IMR-90 (cell line): ENCODE results near the gene PLA2G2C. TPM values are rescaled to one million over a fixed set of nuclear protein-coding genes. Genes with fewer than 3 reads are reported as not detected.

Experiments used
- ATAC-seq: fragments of 200-7000 bp; cut with Tn5 transposase; 2 replicates; pipeline ENCODE4 v1.9.1; 2020; ENCODE audit warnings: low read depth, mild to moderate bottlenecking, moderate library complexity
- BruUV-seq: library from RNA; stranded (reverse); fragments of 400-500 nt; replicated peaks from 2 replicates; lab custom pipeline; 2021; lab: Mats Ljungman, UMichigan
- CTCF ChIA-PET: fragments of 300-600 bp; formaldehyde crosslinking; extraction: SDS; loops from one replicate; lab custom pipeline; 2021; ENCODE audit warnings: antibody characterized with exemption; lab: Yijun Ruan, JAX
- POLR2A ChIA-PET: fragments of 300-600 bp; sonication (Branson Sonifier 250); formaldehyde crosslinking; loops from one replicate; lab custom pipeline; 2022; ENCODE audit warnings: antibody characterized with exemption; ENCODE audit not compliant: unreplicated experiment; lab: Charles Lee
- DNase-seq: peaks from one replicate; pipeline ENCODE4 v3.0.0; 2013
- H2AFZ ChIP-seq: replicated peaks from 2 replicates; pipeline ENCODE3; 2013; ENCODE audit warnings: low read length, mild to moderate bottlenecking; ENCODE audit not compliant: poor library complexity
- H2AK5ac ChIP-seq: 2 replicates; pipeline ENCODE4 v1.6.1; 2013; ENCODE audit warnings: low read depth, low read length, inconsistent platforms
- H2AK9ac ChIP-seq: replicated peaks from 2 replicates; pipeline ENCODE3; 2013; ENCODE audit warnings: mild to moderate bottlenecking, low read depth, low read length, moderate library complexity; ENCODE audit not compliant: poor library complexity
- H2BK120ac ChIP-seq: 2 replicates; pipeline ENCODE4 v1.6.1; 2013; ENCODE audit warnings: low read depth, low read length, inconsistent platforms
- H2BK15ac ChIP-seq: 3 replicates; pipeline ENCODE4 v1.6.1; 2013; ENCODE audit warnings: low read depth, low read length, inconsistent platforms
- H2BK20ac ChIP-seq: 2 replicates; pipeline ENCODE4 v1.6.1; 2013; ENCODE audit warnings: low read depth, mild to moderate bottlenecking, inconsistent platforms, low read length, moderate library complexity
- H2BK5ac ChIP-seq: 2 replicates; pipeline ENCODE4 v1.6.1; 2013; ENCODE audit warnings: mild to moderate bottlenecking, low read depth, low read length, inconsistent platforms; ENCODE audit not compliant: poor library complexity, severe bottlenecking
- H3K14ac ChIP-seq: replicated peaks from 2 replicates; pipeline ENCODE4 v1.6.1; 2013; ENCODE audit warnings: low read depth, low read length, inconsistent platforms
- H3K18ac ChIP-seq: 2 replicates; pipeline ENCODE4 v1.6.1; 2013; ENCODE audit warnings: low read depth, low read length, control low read depth
- H3K23ac ChIP-seq: 2 replicates; pipeline ENCODE4 v1.6.1; 2013; ENCODE audit warnings: low read depth, low read length, inconsistent platforms
- H3K27ac ChIP-seq: 2 replicates; pipeline ENCODE4 v1.5.1; 2013; ENCODE audit warnings: mild to moderate bottlenecking, control low read depth, low read length; ENCODE audit not compliant: insufficient read depth
- H3K27me3 ChIP-seq: 2 replicates; pipeline ENCODE4 v1.6.1; 2013; ENCODE audit warnings: low read length; ENCODE audit not compliant: control insufficient read depth, insufficient read depth
- H3K36me3 ChIP-seq: 2 replicates; pipeline ENCODE4 v1.6.1; 2013; ENCODE audit warnings: low read length, mixed read lengths; ENCODE audit not compliant: control insufficient read depth, insufficient read depth
- H3K4ac ChIP-seq: 2 replicates; pipeline ENCODE4 v1.6.1; 2013; ENCODE audit warnings: low read depth, low read length, inconsistent platforms
- H3K4me1 ChIP-seq: 2 replicates; pipeline ENCODE4 v1.6.1; 2013; ENCODE audit warnings: low read length, mixed read lengths; ENCODE audit not compliant: control insufficient read depth, insufficient read depth
- H3K4me2 ChIP-seq: 2 replicates; pipeline ENCODE4 v1.6.1; 2013; ENCODE audit warnings: low read depth, mild to moderate bottlenecking, control low read depth, low read length, moderate library complexity
- H3K4me3 ChIP-seq: 2 replicates; pipeline ENCODE4 v1.5.1; 2013; ENCODE audit warnings: low read depth, mild to moderate bottlenecking, control low read depth, low read length, moderate library complexity; ENCODE audit not compliant: insufficient read depth
- H3K56ac ChIP-seq: 2 replicates; pipeline ENCODE4 v1.6.1; 2013; ENCODE audit warnings: low read length, inconsistent platforms; ENCODE audit not compliant: insufficient read depth; ENCODE audit errors: extremely low read depth
- H3K79me1 ChIP-seq, 2 experiments: 2 replicates each; pipeline ENCODE4 v1.6.1; 2013; ENCODE audit warnings: low read length in 2 of 2, inconsistent platforms in 1 of 2, low read depth in 1 of 2
- H3K9ac ChIP-seq: 2 replicates; pipeline ENCODE4 v1.6.1; 2013; ENCODE audit warnings: low read depth, low read length, control low read depth
- H3K9me1 ChIP-seq: 2 replicates; pipeline ENCODE4 v1.6.1; 2013; ENCODE audit warnings: low read length, inconsistent platforms; ENCODE audit not compliant: insufficient read depth
- H3K9me3 ChIP-seq: 2 replicates; pipeline ENCODE4 v1.6.1; 2013; ENCODE audit warnings: low read length; ENCODE audit not compliant: control insufficient read depth, insufficient read depth
- H4K20me1 ChIP-seq: 2 replicates; pipeline ENCODE4 v1.6.1; 2013; ENCODE audit warnings: low read length, inconsistent platforms; ENCODE audit not compliant: insufficient read depth
- H4K5ac ChIP-seq: 2 replicates; pipeline ENCODE4 v1.6.1; 2013; ENCODE audit warnings: mild to moderate bottlenecking, low read depth, low read length, control low read depth
- H4K8ac ChIP-seq, 2 experiments: 2 replicates each; pipeline ENCODE4 v1.6.1; 2013; ENCODE audit warnings: low read depth in 2 of 2, low read length in 2 of 2, control low read depth in 1 of 2, inconsistent platforms in 1 of 2
- H4K91ac ChIP-seq: 2 replicates; pipeline ENCODE4 v1.6.1; 2013; ENCODE audit warnings: low read depth, low read length, inconsistent platforms; ENCODE audit not compliant: insufficient read depth
- BHLHE40 ChIP-seq: fragments of 150-350 bp; IDR thresholded peaks from 2 replicates; pipeline ENCODE4 v1.6.1; 2016; ENCODE audit warnings: mild to moderate bottlenecking, low read depth, low read length
- CTCF ChIP-seq: conservative IDR thresholded peaks from 2 replicates; pipeline ENCODE4 v1.5.1; 2012; ENCODE audit warnings: mild to moderate bottlenecking, low read depth, low read length, improper control_type of control experiment
- ELK1 ChIP-seq: fragments of 150-350 bp; IDR thresholded peaks from 2 replicates; pipeline ENCODE4 v1.6.1; 2016; ENCODE audit warnings: low read depth, mild to moderate bottlenecking, low read length, moderate library complexity, borderline replicate concordance
- MAZ ChIP-seq: IDR thresholded peaks from 2 replicates; pipeline ENCODE4 v1.6.1; 2012; ENCODE audit warnings: low read depth, mild to moderate bottlenecking, low read length, improper control_type of control experiment, moderate library complexity, borderline replicate concordance
- MXI1 ChIP-seq: IDR thresholded peaks from 2 replicates; pipeline ENCODE4 v1.6.1; 2012; ENCODE audit warnings: low read depth, mild to moderate bottlenecking, low read length, moderate library complexity, borderline replicate concordance
- POLR2A ChIP-seq: IDR thresholded peaks from 2 replicates; pipeline ENCODE4 v1.6.1; 2012; ENCODE audit warnings: mild to moderate bottlenecking, low read depth, low read length
- RAD21 ChIP-seq: IDR thresholded peaks from 2 replicates; pipeline ENCODE4 v1.6.1; 2012; ENCODE audit warnings: low read length, improper control_type of control experiment
- RCOR1 ChIP-seq: IDR thresholded peaks from 2 replicates; pipeline ENCODE4 v1.6.1; 2012; ENCODE audit warnings: mild to moderate bottlenecking, low read length, improper control_type of control experiment; ENCODE audit not compliant: insufficient replicate concordance
- RFX5 ChIP-seq: IDR thresholded peaks from 2 replicates; pipeline ENCODE4 v1.8.0; 2012; ENCODE audit warnings: low read depth, mild to moderate bottlenecking, low read length, moderate library complexity
- WGBS, 2 experiments: methylation state at CpG; one replicate each; pipeline versions ENCODE4 v1.1.5 to v1.1.7; 2013; ENCODE audit warnings: missing lambda C conversion rate in 2 of 2; ENCODE audit not compliant: insufficient read length in 1 of 2; ENCODE audit errors: extremely low coverage in 2 of 2; 5-methylcytosine and 5-hydroxymethylcytosine counted together
- dilution Hi-C: fragments of 300-500 bp; cut with HindIII; formaldehyde crosslinking; loops from one replicate; pipeline ENCODE4 v1.14.3; 2018; ENCODE audit warnings: low sequenced_read_pairs; ENCODE audit not compliant: unreplicated experiment
- in situ Hi-C: fragments of 300-500 bp; cut with MboI; formaldehyde crosslinking; loops from 3 replicates; pipeline ENCODE4 v1.14.3; 2019; ENCODE audit warnings: low sequenced_read_pairs, inconsistent platforms, mixed read lengths
- intact Hi-C: fragments of 100-400 bp; cut with micrococcal nuclease; formaldehyde crosslinking; loops from 2 replicates; pipeline ENCODE4 v1.10.0; 2022
- polyA plus RNA-seq, 3 experiments: library from polyadenylated mRNA; depleted of rRNA; stranded (reverse); fragments of >200 nt; gene quantifications; 2 replicates each; pipeline ENCODE4 v1.2.3, GENCODE V29; 2012; ENCODE audit warnings: low replicate concordance in 1 of 3
- total RNA-seq: library from RNA; depleted of rRNA; stranded (reverse); fragments of >200 nt; gene quantifications from 2 replicates; pipeline ENCODE4 v1.2.3, GENCODE V29; 2012

The PLA2G2C gene
- total and polyA plus RNA-seq, 2 of the 4 experiments (the other 2 are of a cell fraction): not detected

GRCh38 chr1:20188455-20188817 lies 2.1 kb upstream of the PLA2G2C start (continued):
- TF ChIP-seq ELK1 (no peak), RFX5 (no peak)

- Histone ChIP-seq H3K36me3 (no peaks in the 10 kb centered on the region), H3K4me2 (no peak overlapping the region), H3K18ac (no peak overlapping the region), H3K27ac (no peak overlapping the region), H3K14ac (no peak overlapping the region), H2AFZ (no peak overlapping the region), H3K9me1 (no peaks in the 10 kb centered on the region), H3K79me1 (no peaks in the 10 kb centered on the region), H2AK9ac (no peak overlapping the region), H3K9ac (no peak overlapping the region), H3K9me3 (no peaks in the 10 kb centered on the region), H2BK120ac (no peak overlapping the region), H3K56ac (no peak overlapping the region), H2BK15ac (no peak overlapping the region), H4K91ac (no peak overlapping the region), H2BK5ac (no peak overlapping the region), H3K4me1 (no peaks in the 10 kb centered on the region), H4K5ac (no peak overlapping the region), H2BK20ac (no peak overlapping the region), H3K23ac (no peak overlapping the region), H3K4me3 (no peak overlapping the region), H4K20me1 (no peaks in the 10 kb centered on the region), H3K4ac (no peak overlapping the region), H4K8ac (no peak overlapping the region), H2AK5ac (no peak overlapping the region), H3K27me3 (peaks cover 60% of the 10 kb centered on the region)
- dilution Hi-C loops (no loop called here), intact Hi-C loops (no loop called here), in situ Hi-C loops (no loop called here)
- ATAC-seq (no peak), DNase-seq (no peak)
- POLR2A ChIA-PET: no interaction called here
- no peak for TF ChIP-seq BHLHE40
- no peak for TF ChIP-seq MXI1
- TF ChIP-seq MAZ: no peak
- TF ChIP-seq RCOR1: no peak
- TF ChIP-seq CTCF: no peak
- no peak for TF ChIP-seq RAD21
- TF ChIP-seq ELK1: no peak
- TF ChIP-seq POLR2A: no peak
- no TSS peak for BruUV-seq
- 36% methylated on average over 3 of the region's 4 CpGs; no CpG with 5 or more reads in 1 of the 2 experiments for WGBS, 2 experiments
- CTCF ChIA-PET: interaction anchor here (1.1 to 1.4 kb wide), 2 partner anchors 9 to 10 kb away, joined by 3 to 4 read pairs; no protein-coding TSS in a partner anchor
Measured at GRCh38 chr1:20187813-20188454, 1.6 kb upstream of the PLA2G2C start.
